NCI-H82 treated with DMSO at 0.1 percent for 48 hours (cell line): Measurements from ENCODE around the gene CDH23.

Experiments
- DNase-seq: peaks from one replicate; lab custom pipeline; 2025; ENCODE audit not compliant: unreplicated experiment; lab: John Stamatoyannopoulos, UW

Gene CDH23

DNA sequence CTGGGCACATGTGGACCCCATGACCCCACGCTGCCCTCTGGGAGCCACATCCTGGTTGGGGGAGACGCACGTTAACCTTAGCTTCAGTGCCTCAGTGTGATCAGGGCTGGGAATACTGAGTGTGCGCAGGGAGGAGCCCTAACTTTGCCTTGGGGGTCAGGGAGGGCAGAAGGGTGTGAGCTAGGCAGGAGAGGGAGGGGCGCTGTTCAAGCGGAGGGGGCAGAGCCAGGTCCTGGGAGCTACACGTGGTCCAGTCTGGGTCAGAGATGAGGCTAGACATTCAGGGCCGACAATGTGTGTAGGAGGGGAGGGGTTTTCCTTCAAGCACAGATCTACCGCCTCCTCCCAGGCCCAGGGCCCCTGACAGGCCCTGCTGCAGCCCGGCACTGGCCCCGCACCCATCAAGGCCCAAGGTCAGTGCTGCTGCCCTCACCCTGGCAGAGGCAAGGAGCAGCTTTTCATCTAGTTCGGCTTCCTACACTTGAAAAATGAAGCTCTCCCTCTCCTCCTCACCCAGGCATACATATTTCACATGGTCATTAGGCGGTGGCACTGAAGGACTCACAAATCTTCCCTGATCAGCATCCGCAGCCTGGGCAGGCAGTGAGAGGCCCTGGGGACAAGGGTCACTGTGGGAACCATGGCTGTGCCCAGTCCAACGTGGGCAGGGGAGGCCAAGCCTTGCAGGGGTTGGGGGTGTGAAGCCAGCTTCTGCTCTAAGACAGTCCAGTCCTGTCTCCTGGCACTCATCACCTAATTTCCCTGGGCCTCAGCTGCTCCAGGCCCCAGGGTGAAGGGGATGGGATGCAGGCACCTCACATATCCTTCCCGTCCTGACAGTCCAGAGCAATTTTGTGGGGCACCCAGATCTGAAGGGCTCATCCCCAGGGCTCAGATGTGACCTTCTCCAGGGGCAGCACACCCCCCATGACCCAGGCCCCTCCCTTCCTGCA is 275.6 kb downstream of the CDH23 start:
- DNase-seq: no peak

DNA sequence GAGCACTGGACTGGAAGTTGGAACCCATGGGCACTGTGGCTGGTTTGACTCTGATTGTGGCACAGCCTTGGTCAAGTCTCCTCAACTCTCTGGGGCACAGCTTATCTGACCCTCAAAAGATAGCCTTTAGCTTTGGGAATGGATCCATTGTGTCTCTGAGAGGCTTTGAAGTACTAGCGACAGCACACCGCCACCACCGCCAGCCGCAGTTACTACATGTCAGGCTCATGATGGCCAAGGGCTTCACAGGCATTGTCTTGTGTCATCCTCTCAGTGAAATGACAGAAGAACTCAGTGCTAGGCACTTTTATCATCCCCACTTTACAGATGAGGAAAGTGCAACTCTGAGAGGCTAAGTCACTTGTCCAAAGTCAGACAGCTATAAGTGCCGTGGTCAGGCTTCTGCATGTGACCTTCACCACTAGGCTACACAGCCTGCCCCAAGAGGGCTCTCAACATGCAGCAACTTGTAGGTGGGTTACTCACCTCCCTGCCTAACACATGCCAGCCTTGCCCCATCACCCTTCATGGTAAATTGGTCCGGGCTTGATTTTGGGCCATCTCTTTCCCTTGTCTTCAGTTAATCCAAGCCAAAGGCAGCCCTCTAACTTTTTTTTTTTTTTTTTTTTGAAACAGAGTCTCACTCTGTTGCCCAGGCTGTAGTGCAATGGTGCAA is 278.7 kb downstream of the CDH23 start:
- no peak for DNase-seq

DNA sequence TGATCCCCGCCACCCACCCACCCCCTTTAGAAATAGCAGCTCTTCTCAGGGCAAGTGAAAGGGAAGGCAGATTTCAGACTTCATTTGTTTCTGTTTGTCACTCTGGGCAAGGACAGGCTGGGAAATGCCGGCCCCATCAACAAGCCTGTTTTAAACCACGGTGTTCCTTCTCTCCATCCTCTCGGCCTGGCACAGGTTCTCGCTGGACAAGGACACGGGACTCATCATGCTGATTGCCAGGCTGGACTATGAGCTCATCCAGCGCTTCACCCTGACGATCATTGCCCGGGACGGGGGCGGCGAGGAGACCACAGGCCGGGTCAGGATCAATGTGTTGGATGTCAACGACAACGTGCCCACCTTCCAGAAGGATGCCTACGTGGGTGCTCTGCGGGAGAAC is 280.5 kb downstream of the CDH23 start:
- DNase-seq: no peak

DNA sequence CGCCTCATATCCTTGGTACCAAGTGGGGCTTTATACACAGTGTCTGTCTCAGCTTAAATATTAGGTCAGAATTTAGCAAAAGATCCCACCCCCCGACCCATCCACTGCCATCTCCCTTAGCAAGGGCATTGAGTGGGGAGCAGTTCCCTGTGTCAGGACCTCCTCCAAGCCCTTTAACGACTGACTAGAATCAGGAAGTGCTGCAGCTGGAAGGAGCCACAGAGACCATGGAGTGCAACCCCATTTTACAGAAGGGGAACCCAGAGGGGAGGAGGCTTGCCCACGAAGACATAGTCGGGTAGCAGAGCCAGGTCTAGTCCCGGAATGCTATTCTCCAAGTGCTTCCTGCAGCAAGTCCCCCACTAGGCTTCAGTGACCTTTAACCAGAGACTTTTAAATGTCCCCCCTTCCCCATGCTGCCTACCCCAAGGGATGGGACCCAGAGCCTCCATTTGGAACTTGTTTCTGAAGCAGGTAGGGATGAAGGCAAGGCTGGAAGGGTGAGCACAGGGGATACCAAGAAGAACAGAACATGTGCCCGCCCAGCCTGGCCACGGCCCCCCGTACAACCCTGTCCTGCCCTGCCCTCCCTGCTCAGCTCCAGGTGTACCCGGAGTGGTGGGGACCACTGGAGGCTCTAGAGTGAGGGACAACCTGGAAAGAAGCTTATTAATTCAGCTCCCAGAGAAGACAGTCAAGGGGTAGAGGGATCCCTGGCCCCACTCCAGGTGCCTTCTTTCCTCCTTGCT is 281.5 kb downstream of the CDH23 start:
- no peak for DNase-seq

DNA sequence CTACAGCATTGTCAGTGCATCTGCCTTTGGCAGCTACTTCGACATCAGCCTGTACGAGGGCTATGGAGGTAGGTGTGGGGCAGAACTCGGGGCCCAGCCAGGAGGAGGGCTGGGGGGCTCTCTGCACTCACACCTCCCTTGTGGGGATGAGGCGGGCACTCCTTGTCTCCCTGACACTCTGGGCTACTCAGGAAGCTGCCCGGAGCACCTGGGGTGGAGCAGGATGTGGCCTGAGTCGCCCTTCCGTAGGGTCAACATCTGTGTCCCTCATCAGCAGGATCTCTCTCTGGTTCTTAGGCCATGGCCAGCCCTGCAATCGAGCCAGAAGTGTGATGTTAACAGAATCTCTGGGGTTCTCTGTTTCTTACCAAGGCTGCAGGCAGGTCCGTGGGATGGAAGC is 282.7 kb downstream of the CDH23 start:
- DNase-seq: no peak

DNA sequence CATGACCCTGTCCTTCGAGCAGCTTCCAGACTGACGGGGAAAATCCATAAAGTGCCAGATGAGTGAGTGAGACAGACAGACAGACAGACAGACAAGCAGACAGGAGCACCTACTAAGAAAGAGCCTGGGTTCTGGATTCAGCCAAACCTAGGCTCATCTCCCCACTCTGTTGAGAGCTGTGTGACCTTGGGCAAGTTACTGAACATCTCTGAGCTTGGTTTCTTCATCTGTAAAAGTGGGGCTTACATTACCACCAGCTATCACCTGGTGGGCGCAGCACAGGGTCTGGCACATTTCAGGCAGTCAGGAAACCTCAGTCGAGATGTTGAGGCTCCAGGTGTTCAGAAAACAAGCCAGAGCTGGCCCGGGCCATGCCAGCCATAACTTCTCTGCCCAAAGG is 285.3 kb downstream of the CDH23 start:
- no peak for DNase-seq

DNA sequence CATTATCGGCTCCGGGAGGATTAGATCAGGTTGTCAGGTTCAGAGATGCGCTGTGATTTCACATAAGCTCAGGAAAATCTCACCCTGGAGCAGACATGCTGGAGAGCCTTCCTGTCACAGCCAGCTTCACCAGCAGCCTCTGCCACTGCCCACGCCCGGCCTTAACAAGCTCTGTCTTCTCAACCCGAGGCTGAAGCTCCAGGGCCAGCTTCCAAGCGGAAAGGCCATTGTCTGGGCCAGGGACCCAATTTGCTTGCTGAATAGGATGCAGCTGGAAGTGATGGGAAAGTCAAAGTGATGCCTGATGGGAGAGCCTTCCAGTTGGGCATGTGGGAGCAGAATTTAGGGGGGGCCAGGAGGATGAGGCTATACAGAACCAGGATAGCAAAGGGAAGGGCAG is 286.6 kb downstream of the CDH23 start:
- DNase-seq: no peak

DNA sequence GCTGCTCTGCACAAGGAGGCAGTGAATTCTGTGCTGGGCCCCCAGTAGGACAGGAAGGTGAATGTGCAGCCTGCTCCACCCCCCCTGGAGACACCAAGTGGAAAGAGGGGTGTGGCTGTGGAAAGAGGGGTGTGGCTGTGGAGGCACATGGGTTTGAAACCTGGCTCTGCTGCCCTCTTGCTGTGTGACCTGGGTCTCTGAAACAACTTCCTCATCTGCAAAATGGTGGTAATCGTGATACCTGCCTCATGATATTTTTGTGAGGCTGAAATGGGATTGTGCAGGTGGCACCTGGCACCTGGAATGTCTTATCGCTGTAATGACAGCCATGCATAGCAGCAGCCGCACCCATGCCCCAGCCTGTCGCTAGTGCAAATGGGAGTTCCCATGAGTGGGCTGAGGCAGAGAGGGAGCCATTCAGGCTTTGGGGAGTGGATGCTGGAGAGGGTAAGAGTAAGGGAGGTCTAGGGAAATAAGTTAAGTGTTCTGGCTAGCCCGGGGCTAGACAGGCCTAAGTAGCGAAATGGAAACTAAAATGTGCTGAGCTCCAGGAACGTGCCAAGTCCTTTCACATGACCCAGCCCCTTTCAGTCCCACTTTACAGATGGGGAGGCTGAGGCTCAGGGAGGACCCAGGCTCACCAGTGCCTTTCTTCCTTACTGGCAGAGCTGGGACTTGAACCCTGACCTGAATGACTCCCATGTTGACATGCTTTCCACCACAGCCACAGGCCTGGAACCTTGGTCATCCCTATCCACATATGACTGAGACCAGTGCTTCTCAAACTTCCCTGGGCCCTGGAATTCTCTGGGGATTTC is 287.8 kb downstream of the CDH23 start:
- DNase-seq: no peak

DNA sequence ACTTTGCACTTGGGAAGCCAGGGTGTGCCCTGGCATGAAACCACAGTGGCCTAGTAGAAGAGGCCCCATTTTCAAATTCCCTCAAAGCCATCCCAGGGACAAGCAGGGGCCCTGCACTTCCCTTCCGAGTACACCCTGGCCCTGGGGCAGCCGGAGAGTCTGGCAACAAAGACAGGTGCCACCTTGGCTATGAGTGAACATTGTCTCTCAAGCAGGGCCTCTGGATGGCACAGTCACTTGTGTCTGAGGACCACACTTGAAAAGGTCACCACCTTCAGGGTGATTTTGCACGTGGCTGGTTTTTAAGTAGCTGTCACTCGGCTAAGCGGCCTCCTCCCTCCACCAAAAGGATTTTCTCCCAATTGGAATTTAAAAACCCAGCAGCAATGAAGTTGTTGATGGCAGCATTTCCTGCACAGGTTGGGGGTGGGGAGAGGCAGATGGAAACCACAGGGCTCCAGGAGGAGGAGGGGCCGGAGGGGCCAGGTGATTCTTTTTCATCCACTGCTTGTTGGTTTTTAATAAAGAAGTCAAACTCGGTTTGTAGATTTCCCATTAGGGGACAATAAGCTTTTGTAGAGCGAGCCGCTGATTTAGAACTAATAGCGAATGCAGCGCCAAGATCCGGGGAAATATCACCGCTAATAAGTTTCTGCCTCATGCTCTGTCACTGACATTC is 289.0 kb downstream of the CDH23 start:
- DNase-seq: no peak

DNA sequence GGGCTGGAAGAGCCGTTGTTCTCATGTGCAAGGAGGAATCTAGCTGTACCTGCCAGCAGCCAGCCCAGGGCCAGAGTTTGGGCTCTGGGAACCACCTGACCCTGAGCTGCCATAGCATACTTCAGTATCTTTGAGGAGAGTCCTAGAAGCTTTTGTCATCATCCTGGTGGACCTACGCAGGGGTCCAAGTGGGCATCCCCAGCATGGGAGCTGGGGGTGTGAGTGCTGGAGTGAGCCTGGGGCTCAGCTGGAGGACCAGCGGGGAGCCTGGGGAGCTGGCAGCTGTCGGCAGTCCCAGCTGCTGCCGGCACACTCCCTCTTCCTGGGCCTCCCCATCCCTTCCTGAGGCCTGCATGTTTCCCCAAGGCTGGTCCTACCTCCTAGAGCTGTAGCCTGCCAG is 290.4 kb downstream of the CDH23 start:
- no peak for DNase-seq

DNA sequence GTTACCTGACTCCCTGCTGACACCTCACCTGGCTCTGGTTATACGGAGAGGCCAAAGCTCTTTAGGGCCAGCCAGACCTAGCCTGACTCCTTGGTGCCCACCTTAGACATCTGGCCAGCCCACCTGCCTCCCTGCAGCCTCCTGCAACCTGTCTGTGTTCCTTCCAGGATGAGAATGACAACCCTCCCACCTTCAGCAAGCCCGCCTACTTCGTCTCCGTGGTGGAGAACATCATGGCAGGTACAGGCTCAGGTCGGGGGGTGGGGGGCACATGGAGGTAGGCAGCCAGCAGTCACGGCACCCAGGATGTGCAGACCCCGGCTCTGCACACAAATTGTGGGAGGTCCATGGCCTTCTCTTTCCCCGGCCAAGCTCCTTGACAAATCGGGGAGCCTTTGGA is 290.8 kb downstream of the CDH23 start:
- DNase-seq: no peak

DNA sequence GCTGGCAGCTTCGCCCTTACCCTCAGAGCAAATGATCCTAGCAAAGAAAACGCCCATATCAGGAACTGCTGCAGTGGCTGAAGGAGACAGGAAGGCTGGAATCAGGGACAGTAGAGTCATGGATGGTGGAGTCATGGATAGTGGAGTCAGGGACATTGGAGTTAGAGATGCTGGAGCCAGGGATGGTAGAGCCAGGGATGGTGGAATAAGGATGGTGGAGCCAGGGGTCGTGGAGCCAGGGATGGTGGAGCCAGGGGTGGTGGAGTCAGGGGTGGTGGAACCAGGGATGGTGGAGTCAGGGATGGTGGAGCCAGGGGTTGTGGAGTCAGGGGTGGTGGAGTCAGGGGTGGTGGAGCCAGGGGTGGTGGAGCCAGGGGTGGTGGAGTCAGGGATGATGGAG is 291.5 kb downstream of the CDH23 start:
- DNase-seq: no peak

DNA sequence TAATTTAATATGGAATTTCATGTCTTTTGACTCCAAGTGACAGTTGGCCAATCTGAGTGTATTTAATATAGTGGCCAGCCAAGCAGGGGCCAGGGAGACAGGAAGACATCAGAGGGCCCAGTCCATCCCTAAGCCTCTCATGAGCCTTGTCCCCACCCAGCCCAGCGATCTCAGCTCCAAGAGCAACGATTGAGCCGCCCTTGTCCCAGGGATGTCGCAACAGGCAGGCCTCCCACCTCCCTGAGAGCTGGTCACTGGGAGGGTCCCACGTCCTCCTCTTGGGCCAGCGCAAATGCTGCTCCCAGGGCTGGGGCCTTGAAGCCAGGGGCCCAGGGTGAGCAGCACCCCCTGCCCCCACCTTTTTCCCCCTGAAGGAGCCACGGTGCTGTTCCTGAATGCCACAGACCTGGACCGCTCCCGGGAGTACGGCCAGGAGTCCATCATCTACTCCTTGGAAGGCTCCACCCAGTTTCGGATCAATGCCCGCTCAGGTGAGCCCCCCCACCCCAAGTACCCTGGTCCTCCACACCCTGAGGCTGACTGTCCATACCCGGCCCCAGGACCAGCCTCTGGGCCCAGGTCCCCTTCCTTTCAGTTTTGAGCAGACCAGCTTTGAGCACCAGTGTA is 293.5 kb downstream of the CDH23 start:
- DNase-seq: no peak

DNA sequence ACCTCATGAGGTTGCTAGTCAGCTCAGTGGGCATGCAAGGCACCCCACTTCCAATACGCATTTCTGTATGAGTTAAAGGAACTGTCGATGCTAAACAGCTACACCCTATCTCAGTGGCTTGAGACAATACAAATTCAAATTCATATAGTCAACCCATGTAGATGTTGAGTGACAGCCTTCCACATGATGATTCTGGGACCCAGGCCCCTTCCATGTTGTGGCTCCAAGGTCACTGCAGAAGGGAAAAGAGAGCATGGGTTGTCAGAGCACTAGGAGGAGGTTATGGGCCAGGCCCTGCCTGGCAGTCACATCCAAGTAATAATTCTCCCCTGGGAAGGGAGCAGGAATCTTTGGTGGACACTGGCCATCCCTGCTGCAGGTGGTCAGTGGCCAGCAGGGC is 294.7 kb downstream of the CDH23 start:
- DNase-seq: no peak

DNA sequence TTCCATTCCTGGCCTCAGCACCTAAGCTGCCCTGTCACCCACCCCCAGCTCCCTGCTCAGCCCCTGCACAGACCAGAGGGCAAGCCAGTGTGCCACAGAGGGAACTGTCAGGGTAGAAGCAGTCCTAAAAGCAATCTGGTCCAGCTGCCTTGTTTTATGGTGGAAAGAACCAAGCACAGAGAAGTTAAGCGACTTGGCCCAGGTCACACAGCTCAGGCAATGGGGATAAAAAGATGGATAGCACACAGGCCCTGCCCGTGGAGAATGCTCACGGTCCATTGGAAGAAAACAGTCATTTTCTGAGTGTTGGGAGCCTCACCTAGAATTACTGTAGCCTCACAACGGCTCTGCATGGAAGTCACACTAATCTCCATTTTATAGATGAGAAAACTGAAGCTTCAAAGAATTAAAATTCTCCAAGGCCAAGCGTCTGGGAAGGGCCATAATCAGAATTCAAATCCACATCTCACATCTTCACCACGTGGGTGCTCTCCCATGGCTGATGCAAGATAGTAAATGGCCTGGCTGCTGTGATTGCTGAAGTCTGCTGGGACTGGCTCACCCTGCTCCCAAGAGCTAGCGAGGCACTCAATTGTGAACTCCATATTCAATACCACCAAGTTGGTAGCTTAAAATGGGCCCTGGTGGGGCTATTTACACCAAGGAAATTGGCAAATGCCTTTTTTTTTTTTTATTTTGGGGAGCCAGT is 296.0 kb downstream of the CDH23 start:
- no peak for DNase-seq

DNA sequence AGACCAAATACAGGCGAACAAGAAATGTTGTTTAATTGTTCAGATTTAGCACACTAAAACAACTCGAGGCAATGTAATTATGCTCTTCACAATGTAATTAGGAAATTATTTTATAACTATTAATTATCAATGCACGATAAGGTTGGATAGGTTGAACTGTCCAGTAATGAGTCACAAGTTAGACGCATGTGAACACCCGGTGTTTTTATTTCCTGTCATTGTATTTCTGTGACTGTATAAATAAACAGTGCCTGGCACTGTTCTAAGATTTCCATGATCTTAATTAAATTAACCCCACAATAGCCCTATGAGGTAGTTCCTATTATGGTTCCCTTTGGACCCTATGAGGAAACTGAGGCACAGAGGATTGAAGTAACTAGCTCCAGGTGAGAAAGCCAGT is 296.7 kb downstream of the CDH23 start:
- no peak for DNase-seq

DNA sequence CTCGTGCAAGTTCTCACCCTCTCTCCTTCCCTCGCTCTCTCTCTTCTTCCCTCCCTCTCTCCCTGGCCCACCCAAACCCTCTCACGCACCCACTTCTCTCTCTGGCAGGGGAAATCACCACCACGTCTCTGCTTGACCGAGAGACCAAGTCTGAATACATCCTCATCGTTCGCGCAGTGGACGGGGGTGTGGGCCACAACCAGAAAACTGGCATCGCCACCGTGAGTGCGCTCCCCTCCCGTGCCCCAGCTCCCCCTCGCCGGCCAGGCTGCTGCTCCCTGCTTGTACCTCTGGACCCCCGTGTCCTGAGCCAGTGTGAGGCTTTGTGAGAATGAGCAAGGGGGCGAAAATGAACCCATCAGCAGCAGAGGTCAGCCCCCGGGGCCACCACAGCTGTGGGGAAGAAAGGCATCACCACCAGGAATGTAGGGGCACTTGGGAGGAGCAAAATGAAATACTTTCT is 297.4 kb downstream of the CDH23 start:
- DNase-seq: no peak

DNA sequence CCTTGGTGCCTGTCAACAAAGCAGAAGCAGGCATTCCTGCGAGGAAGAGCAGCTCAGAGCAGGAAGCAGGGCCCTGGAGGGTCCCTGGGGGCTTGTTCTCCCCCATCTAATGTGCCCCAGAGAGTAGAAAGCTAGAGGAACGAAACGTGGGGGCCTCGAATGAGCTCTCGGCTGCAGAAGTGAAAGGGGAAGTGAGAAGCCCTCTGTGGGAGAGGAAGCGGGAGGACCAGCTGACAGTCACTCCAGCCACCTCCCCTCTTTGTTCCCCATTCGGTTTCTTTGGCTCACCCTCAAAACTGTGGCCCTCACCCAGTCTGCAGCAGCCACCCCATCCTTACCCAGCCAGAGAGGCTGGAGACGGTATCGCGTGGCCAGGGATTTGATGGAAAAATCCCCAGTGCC is 297.8 kb downstream of the CDH23 start:
- DNase-seq: no peak
